IMR-90 (cell line): ENCODE data around the gene PAX3. TPM values are rescaled to one million over a fixed set of nuclear protein-coding genes. Genes with fewer than 3 reads are reported as not detected.

ENCODE experiments used
- ATAC-seq: fragments of 200-7000 bp; cut with Tn5 transposase; 2 replicates; pipeline ENCODE4 v1.9.1; 2020; ENCODE audit warnings: low read depth, mild to moderate bottlenecking, moderate library complexity
- BruUV-seq: library from RNA; stranded (reverse); fragments of 400-500 nt; replicated peaks from 2 replicates; lab custom pipeline; 2021; lab: Mats Ljungman, UMichigan
- CTCF ChIA-PET: fragments of 300-600 bp; formaldehyde crosslinking; extraction: SDS; loops from one replicate; lab custom pipeline; 2021; ENCODE audit warnings: antibody characterized with exemption; lab: Yijun Ruan, JAX
- POLR2A ChIA-PET: fragments of 300-600 bp; sonication (Branson Sonifier 250); formaldehyde crosslinking; loops from one replicate; lab custom pipeline; 2022; ENCODE audit warnings: antibody characterized with exemption; ENCODE audit not compliant: unreplicated experiment; lab: Charles Lee
- DNase-seq: peaks from one replicate; pipeline ENCODE4 v3.0.0; 2013
- H2AFZ ChIP-seq: replicated peaks from 2 replicates; pipeline ENCODE3; 2013; ENCODE audit warnings: low read length, mild to moderate bottlenecking; ENCODE audit not compliant: poor library complexity
- H2AK5ac ChIP-seq: 2 replicates; pipeline ENCODE4 v1.6.1; 2013; ENCODE audit warnings: low read depth, low read length, inconsistent platforms
- H2AK9ac ChIP-seq: replicated peaks from 2 replicates; pipeline ENCODE3; 2013; ENCODE audit warnings: mild to moderate bottlenecking, low read depth, low read length, moderate library complexity; ENCODE audit not compliant: poor library complexity
- H2BK120ac ChIP-seq: 2 replicates; pipeline ENCODE4 v1.6.1; 2013; ENCODE audit warnings: low read depth, low read length, inconsistent platforms
- H2BK15ac ChIP-seq: 3 replicates; pipeline ENCODE4 v1.6.1; 2013; ENCODE audit warnings: low read depth, low read length, inconsistent platforms
- H2BK20ac ChIP-seq: 2 replicates; pipeline ENCODE4 v1.6.1; 2013; ENCODE audit warnings: low read depth, mild to moderate bottlenecking, inconsistent platforms, low read length, moderate library complexity
- H2BK5ac ChIP-seq: 2 replicates; pipeline ENCODE4 v1.6.1; 2013; ENCODE audit warnings: mild to moderate bottlenecking, low read depth, low read length, inconsistent platforms; ENCODE audit not compliant: poor library complexity, severe bottlenecking
- H3K14ac ChIP-seq: replicated peaks from 2 replicates; pipeline ENCODE4 v1.6.1; 2013; ENCODE audit warnings: low read depth, low read length, inconsistent platforms
- H3K18ac ChIP-seq: 2 replicates; pipeline ENCODE4 v1.6.1; 2013; ENCODE audit warnings: low read depth, low read length, control low read depth
- H3K23ac ChIP-seq: 2 replicates; pipeline ENCODE4 v1.6.1; 2013; ENCODE audit warnings: low read depth, low read length, inconsistent platforms
- H3K27ac ChIP-seq: 2 replicates; pipeline ENCODE4 v1.5.1; 2013; ENCODE audit warnings: mild to moderate bottlenecking, control low read depth, low read length; ENCODE audit not compliant: insufficient read depth
- H3K27me3 ChIP-seq: 2 replicates; pipeline ENCODE4 v1.6.1; 2013; ENCODE audit warnings: low read length; ENCODE audit not compliant: control insufficient read depth, insufficient read depth
- H3K36me3 ChIP-seq: 2 replicates; pipeline ENCODE4 v1.6.1; 2013; ENCODE audit warnings: low read length, mixed read lengths; ENCODE audit not compliant: control insufficient read depth, insufficient read depth
- H3K4ac ChIP-seq: 2 replicates; pipeline ENCODE4 v1.6.1; 2013; ENCODE audit warnings: low read depth, low read length, inconsistent platforms
- H3K4me1 ChIP-seq: 2 replicates; pipeline ENCODE4 v1.6.1; 2013; ENCODE audit warnings: low read length, mixed read lengths; ENCODE audit not compliant: control insufficient read depth, insufficient read depth
- H3K4me2 ChIP-seq: 2 replicates; pipeline ENCODE4 v1.6.1; 2013; ENCODE audit warnings: low read depth, mild to moderate bottlenecking, control low read depth, low read length, moderate library complexity
- H3K4me3 ChIP-seq: 2 replicates; pipeline ENCODE4 v1.5.1; 2013; ENCODE audit warnings: low read depth, mild to moderate bottlenecking, control low read depth, low read length, moderate library complexity; ENCODE audit not compliant: insufficient read depth
- H3K56ac ChIP-seq: 2 replicates; pipeline ENCODE4 v1.6.1; 2013; ENCODE audit warnings: low read length, inconsistent platforms; ENCODE audit not compliant: insufficient read depth; ENCODE audit errors: extremely low read depth
- H3K79me1 ChIP-seq, 2 experiments: 2 replicates each; pipeline ENCODE4 v1.6.1; 2013; ENCODE audit warnings: low read length in 2 of 2, inconsistent platforms in 1 of 2, low read depth in 1 of 2
- H3K9ac ChIP-seq: 2 replicates; pipeline ENCODE4 v1.6.1; 2013; ENCODE audit warnings: low read depth, low read length, control low read depth
- H3K9me1 ChIP-seq: 2 replicates; pipeline ENCODE4 v1.6.1; 2013; ENCODE audit warnings: low read length, inconsistent platforms; ENCODE audit not compliant: insufficient read depth
- H3K9me3 ChIP-seq: 2 replicates; pipeline ENCODE4 v1.6.1; 2013; ENCODE audit warnings: low read length; ENCODE audit not compliant: control insufficient read depth, insufficient read depth
- H4K20me1 ChIP-seq: 2 replicates; pipeline ENCODE4 v1.6.1; 2013; ENCODE audit warnings: low read length, inconsistent platforms; ENCODE audit not compliant: insufficient read depth
- H4K5ac ChIP-seq: 2 replicates; pipeline ENCODE4 v1.6.1; 2013; ENCODE audit warnings: mild to moderate bottlenecking, low read depth, low read length, control low read depth
- H4K8ac ChIP-seq, 2 experiments: 2 replicates each; pipeline ENCODE4 v1.6.1; 2013; ENCODE audit warnings: low read depth in 2 of 2, low read length in 2 of 2, control low read depth in 1 of 2, inconsistent platforms in 1 of 2
- H4K91ac ChIP-seq: 2 replicates; pipeline ENCODE4 v1.6.1; 2013; ENCODE audit warnings: low read depth, low read length, inconsistent platforms; ENCODE audit not compliant: insufficient read depth
- BHLHE40 ChIP-seq: fragments of 150-350 bp; IDR thresholded peaks from 2 replicates; pipeline ENCODE4 v1.6.1; 2016; ENCODE audit warnings: mild to moderate bottlenecking, low read depth, low read length
- CEBPB ChIP-seq: IDR thresholded peaks from 2 replicates; pipeline ENCODE4 v1.6.1; 2012; ENCODE audit warnings: low read depth, low read length, improper control_type of control experiment
- CHD1 ChIP-seq: IDR thresholded peaks from 2 replicates; pipeline ENCODE4 v1.6.1; 2012; ENCODE audit warnings: low read depth, low read length, improper control_type of control experiment
- CTCF ChIP-seq: conservative IDR thresholded peaks from 2 replicates; pipeline ENCODE4 v1.5.1; 2012; ENCODE audit warnings: mild to moderate bottlenecking, low read depth, low read length, improper control_type of control experiment
- ELK1 ChIP-seq: fragments of 150-350 bp; IDR thresholded peaks from 2 replicates; pipeline ENCODE4 v1.6.1; 2016; ENCODE audit warnings: low read depth, mild to moderate bottlenecking, low read length, moderate library complexity, borderline replicate concordance
- FOS ChIP-seq: fragments of 150-350 bp; IDR thresholded peaks from 2 replicates; pipeline ENCODE4 v1.6.1; 2016; ENCODE audit warnings: low read depth, low read length
- MXI1 ChIP-seq: IDR thresholded peaks from 2 replicates; pipeline ENCODE4 v1.6.1; 2012; ENCODE audit warnings: low read depth, mild to moderate bottlenecking, low read length, moderate library complexity, borderline replicate concordance
- SMC3 ChIP-seq: fragments of 150-350 bp; IDR thresholded peaks from 2 replicates; pipeline ENCODE4 v1.6.1; 2016; ENCODE audit warnings: low read depth, mild to moderate bottlenecking, antibody characterized with exemption, low read length, moderate library complexity
- dilution Hi-C: fragments of 300-500 bp; cut with HindIII; formaldehyde crosslinking; loops from one replicate; pipeline ENCODE4 v1.14.3; 2018; ENCODE audit warnings: low sequenced_read_pairs; ENCODE audit not compliant: unreplicated experiment
- in situ Hi-C: fragments of 300-500 bp; cut with MboI; formaldehyde crosslinking; loops from 3 replicates; pipeline ENCODE4 v1.14.3; 2019; ENCODE audit warnings: low sequenced_read_pairs, inconsistent platforms, mixed read lengths
- intact Hi-C: fragments of 100-400 bp; cut with micrococcal nuclease; formaldehyde crosslinking; loops from 2 replicates; pipeline ENCODE4 v1.10.0; 2022
- polyA plus RNA-seq, 3 experiments: library from polyadenylated mRNA; depleted of rRNA; stranded (reverse); fragments of >200 nt; gene quantifications; 2 replicates each; pipeline ENCODE4 v1.2.3, GENCODE V29; 2012; ENCODE audit warnings: low replicate concordance in 1 of 3
- total RNA-seq: library from RNA; depleted of rRNA; stranded (reverse); fragments of >200 nt; gene quantifications from 2 replicates; pipeline ENCODE4 v1.2.3, GENCODE V29; 2012

The PAX3 gene
- total and polyA plus RNA-seq, 2 of the 4 experiments (the other 2 are of a cell fraction) = not detected

DNA sequence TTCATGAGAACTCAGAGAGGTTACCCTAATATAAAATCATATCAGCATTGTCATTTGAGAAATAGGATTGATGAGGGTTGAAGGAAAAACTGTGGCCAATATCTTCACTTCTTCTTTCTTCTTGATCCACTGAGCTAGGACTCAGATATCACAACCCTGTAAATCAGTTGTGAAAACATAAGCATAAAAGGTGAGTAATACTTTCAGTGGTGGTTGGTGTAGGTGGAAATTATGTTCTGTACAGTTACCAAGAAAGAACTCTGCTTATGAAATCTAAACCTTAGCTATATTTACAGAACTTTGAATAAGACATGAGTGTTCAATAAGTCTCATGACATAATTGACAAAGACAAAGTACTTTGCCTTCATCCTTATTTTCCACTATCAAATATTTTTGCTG, 56.3 kb downstream of the PAX3 start:
- intact Hi-C loops = no loop called here
- in situ Hi-C loops = no loop called here

More for the DNA sequence above, 56.3 kb downstream of the PAX3 start:
- BruUV-seq = no TSS peak
- dilution Hi-C loops = no loop called here
- no peak overlapping the region for H2AFZ ChIP-seq
- H2AK9ac ChIP-seq = no peak overlapping the region
- no peak overlapping the region for H3K14ac ChIP-seq
- no peaks in the 10 kb centered on the region for H4K20me1 ChIP-seq
- no peak overlapping the region for H4K5ac ChIP-seq
- ATAC-seq (no peak), DNase-seq (no peak)
- H3K27ac ChIP-seq = no peak overlapping the region
- H3K4ac ChIP-seq = no peak overlapping the region
- peaks cover 5% of the 10 kb centered on the region for H3K27me3 ChIP-seq
- H3K9ac ChIP-seq = no peak overlapping the region
- no peaks in the 10 kb centered on the region for H3K4me1 ChIP-seq
- H3K9me1 ChIP-seq = no peaks in the 10 kb centered on the region
- H3K4me3 ChIP-seq = no peak overlapping the region
- H3K4me2 ChIP-seq = no peak overlapping the region
- no peak overlapping the region for H2BK15ac ChIP-seq
- H3K79me1 ChIP-seq = no peaks in the 10 kb centered on the region
- no peak overlapping the region for H3K56ac ChIP-seq
- CTCF ChIA-PET = no interaction called here
- H3K18ac ChIP-seq = no peak overlapping the region
- no peak overlapping the region for H2BK120ac ChIP-seq
- TF ChIP-seq CTCF (no peak), SMC3 (no peak), ELK1 (no peak), CHD1 (no peak), BHLHE40 (no peak), CEBPB (no peak), FOS (no peak), MXI1 (no peak)
- no peak overlapping the region for H4K91ac ChIP-seq
- no peak overlapping the region for H2BK5ac ChIP-seq
- POLR2A ChIA-PET = no interaction called here
- no peaks in the 10 kb centered on the region for H3K36me3 ChIP-seq
- no peak overlapping the region for H3K23ac ChIP-seq
- H4K8ac ChIP-seq = no peak overlapping the region
- no peak overlapping the region for H2AK5ac ChIP-seq
- no peaks in the 10 kb centered on the region for H3K9me3 ChIP-seq
- H2BK20ac ChIP-seq = no peak overlapping the region
